SIG-M5 treated with dmso at 0.1 percent for 504 hours (cell line): Measurements from ENCODE around the gene SPATS2L.

Experiments
- DNase-seq: peaks from one replicate; lab custom pipeline; 2025; ENCODE audit not compliant: unreplicated experiment; lab: John Stamatoyannopoulos, UW

The SPATS2L gene

DNA sequence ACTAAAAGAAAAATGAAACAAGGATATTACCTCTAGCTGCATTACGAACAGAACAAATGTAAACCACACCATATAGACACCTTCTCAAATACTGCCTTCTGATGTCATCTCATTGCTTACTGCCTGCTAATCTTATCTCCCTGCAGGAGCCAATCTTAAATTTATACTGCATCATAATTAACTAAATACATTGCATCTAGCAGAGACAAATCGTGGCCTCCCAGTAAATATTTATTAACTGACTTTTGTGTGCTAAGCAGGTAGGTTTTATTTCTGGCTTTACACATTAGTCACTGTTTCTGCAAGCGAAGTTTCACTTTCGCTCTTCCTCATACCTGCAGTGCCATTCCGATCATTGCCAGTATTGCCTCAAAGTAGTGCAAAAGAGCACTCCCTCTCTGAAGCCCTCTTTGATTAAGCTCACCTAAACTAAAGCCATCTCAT, 67.5 kb downstream of the SPATS2L start:
- DNase-seq, result no peak

GRCh38 chr2:200376513-200377354, 70.2 kb downstream of the SPATS2L start:
- no peak for DNase-seq

- DNase-seq, result no peak
Observed at GRCh38 chr2:200377355-200378336, 71.2 kb downstream of the SPATS2L start.

- no peak for DNase-seq
Observed at GRCh38 chr2:200378652-200379290, 72.3 kb downstream of the SPATS2L start.

DNA sequence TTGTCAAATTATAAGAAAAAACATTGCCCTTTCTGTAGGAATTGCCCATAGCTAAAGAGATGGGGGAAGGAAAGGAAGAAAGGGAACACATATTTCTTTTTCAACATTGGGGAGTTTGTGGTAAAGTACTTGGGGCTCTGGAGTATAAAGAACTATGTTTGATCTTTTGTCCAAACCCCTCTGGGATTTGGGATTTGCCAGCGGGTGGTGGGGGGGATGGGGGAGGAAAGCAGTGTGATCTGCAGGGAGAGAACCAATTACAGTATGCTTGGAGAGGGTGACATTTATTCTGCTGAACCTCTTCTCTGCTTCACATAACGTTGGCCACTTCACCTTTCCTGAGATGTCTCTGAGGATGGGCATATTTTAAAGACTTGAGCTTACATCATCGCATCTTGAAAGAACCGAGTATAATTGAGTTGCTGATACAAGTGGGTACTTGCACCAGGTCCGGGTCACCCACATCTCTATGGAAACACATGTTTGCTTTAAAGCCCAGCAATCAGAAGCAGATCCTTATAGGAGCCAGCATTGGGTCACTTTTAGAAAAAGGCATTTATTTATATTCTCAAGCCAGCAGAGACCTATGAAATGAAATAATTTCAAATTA, 73.1 kb downstream of the SPATS2L start:
- no peak for DNase-seq

DNA sequence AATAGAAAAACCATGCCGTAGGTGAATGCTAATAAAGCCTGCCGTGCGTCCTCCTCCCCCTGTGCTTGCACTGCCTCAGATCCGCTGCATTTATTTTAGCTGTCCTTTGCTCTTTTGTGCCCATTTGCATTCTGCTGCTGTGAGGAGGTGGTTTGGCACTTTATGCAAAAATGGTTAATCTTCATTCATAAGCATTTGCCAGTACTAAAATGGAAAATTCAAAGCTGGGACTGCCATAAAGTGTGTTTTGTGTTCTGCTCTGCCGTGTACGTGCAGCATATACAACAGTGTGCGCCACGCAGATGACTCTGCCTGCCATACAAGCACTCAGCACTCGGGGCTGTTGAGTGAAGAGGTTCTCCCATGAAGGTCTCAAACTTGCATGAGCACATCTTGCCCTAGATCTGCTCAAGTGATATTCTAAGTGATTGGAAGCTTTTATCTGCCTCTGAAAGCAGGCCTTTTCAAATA, 73.6 kb downstream of the SPATS2L start:
- DNase-seq, result no peak

DNA sequence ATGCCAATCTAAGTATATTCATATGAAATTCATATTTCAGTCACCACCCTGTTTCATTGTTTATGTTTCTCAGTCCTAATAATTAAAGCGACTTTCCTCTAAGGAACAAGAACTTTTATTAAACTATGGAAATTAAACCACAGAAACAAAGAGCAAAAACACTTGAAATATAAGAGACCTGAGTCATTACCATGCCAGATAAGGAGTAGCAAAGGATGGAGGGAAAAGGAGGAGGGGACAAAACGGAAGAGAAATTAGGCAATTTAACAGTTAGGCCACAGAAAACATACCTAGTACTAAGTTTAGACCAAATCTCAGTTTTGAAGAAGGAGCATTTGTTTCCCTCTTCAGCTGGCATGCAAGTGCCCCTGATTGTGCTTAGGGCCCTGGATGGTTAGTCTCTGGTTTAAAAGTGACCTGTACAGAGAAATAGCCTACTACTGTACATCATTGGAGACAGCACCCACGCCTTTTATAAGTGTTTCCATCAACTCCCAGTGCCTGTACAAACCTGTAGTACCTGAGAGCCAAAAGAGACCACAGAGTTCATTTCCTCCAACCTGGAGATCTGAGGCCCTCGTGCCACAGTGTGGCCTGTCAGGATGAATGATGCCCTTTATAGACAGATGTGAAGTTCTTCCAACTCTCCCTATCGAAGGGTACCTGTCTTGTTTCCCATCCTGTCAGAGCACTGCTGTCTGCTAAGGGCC, 74.5 kb downstream of the SPATS2L start:
- DNase-seq, result no peak

DNA sequence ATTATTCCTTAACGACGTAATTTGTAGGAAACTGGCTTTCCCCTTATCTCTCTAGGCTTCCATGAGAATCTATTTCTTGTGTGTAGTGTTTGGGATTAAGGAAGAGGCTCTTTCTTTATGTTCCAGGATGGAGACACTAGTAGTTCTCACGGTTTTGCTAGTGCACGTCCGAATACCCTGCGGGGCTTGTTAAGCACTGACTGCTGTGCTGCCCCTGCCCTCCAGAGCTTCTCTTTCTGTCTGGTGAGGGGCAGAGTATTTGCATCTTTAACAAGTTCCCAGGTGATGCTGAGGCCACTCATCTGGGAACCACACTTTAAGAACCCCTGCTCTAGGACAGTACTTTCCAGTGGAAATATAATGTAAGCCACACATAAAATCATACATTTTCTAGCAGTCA, 76.4 kb downstream of the SPATS2L start:
- DNase-seq, result no peak

GRCh38 chr2:200383380-200384110, 77.1 kb downstream of the SPATS2L start:
- peak; percentile 54 for DNase-seq

- no peak for DNase-seq
Observed at GRCh38 chr2:200385063-200385635, 78.7 kb downstream of the SPATS2L start.

GRCh38 chr2:200393191-200393590, 86.7 kb downstream of the SPATS2L start:
- no peak for DNase-seq

- DNase-seq, result no peak
Observed at GRCh38 chr2:200394045-200394444, 87.6 kb downstream of the SPATS2L start.

- DNase-seq, result no peak
Observed at GRCh38 chr2:200396781-200397242, 90.3 kb downstream of the SPATS2L start.

DNA sequence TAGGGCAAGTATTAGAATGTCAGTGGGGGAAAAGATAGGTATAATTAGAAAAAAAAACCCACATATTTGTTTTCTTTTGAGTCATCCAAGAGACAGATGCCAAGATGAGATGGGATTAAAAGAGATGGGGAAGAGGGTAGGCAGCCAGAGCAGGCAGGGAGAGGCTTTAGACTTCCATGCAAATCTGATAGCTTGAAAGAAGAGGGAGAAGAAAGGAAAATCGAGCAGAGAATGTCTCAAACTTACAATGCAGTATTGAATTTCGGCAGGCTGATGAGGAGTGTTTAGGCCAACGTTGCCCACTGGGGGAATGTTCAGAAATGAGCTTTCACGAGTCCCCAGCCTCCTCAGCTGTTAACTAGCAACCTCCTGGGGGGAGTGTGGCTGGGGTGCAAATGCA, 91.3 kb downstream of the SPATS2L start:
- no peak for DNase-seq

GRCh38 chr2:200399046-200399445, 92.6 kb downstream of the SPATS2L start:
- no peak for DNase-seq

- no peak for DNase-seq
Observed at GRCh38 chr2:200399636-200400035, 93.1 kb downstream of the SPATS2L start.

- peak; percentile 72 for DNase-seq
Observed at GRCh38 chr2:200403814-200404213, 97.3 kb downstream of the SPATS2L start.

DNA sequence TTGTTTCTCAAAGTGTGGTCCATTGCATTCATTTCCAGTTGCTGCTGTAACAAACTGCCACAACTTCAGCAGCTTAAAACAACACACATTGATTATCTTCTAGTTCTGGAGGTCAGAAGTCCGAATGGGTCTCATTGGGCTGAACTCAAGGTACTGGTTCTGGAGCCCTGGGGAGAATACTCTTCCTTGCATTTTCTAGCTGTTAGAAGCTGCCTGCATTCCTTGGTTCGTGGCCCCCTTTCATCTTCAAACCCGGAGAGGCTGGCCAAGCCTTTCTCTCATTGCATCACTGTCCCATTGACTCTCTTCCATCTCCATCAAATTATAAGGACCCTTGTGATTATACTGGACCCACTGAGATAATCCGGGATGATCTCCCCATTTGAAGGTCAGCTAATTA, 98.1 kb downstream of the SPATS2L start:
- DNase-seq, result no peak
